Breast epithelium (tissue), 3 donors: ENCODE data around the gene SHLD1.

ENCODE experiments used
- POLR2A ChIP-seq: fragments of 450-650 bp; IDR thresholded peaks from one replicate; pipeline ENCODE4 v1.6.1; 2016; ENCODE audit warnings: antibody characterized with exemption, mild to moderate bottlenecking, moderate library complexity
- TF ChIP-seq, protein P1 (sequence below), 3 donors: fragments of 450-650 bp; IDR thresholded peaks; one replicate each; pipeline ENCODE4 v1.5.1; 2016 to 2017; ENCODE audit warnings: antibody characterized with exemption in 3 of 3, mild to moderate bottlenecking in 3 of 3, moderate library complexity in 3 of 3

GRCh38 chr20:5913166-5913565, 163.0 kb downstream of the SHLD1 start:
- TF ChIP-seq, protein P1, sequence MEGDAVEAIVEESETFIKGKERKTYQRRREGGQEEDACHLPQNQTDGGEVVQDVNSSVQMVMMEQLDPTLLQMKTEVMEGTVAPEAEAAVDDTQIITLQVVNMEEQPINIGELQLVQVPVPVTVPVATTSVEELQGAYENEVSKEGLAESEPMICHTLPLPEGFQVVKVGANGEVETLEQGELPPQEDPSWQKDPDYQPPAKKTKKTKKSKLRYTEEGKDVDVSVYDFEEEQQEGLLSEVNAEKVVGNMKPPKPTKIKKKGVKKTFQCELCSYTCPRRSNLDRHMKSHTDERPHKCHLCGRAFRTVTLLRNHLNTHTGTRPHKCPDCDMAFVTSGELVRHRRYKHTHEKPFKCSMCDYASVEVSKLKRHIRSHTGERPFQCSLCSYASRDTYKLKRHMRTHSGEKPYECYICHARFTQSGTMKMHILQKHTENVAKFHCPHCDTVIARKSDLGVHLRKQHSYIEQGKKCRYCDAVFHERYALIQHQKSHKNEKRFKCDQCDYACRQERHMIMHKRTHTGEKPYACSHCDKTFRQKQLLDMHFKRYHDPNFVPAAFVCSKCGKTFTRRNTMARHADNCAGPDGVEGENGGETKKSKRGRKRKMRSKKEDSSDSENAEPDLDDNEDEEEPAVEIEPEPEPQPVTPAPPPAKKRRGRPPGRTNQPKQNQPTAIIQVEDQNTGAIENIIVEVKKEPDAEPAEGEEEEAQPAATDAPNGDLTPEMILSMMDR (IDR thresholded peaks at IDR 0.05), result no peak
- no peak for TF ChIP-seq POLR2A
